Astrocyte (in vitro differentiated cells and primary cell): ENCODE data around the gene GTF2F1.

Experiments
- EZH2 ChIP-seq: IDR thresholded peaks from 2 replicates; pipeline ENCODE4 v1.6.1; 2012; ENCODE audit warnings: mild to moderate bottlenecking, low read length, inconsistent platforms; ENCODE audit not compliant: insufficient read depth
- TF ChIP-seq, protein P1 (sequence below): IDR thresholded peaks from 2 replicates; pipeline ENCODE4 v1.5.1; 2011; ENCODE audit warnings: low read depth, mild to moderate bottlenecking, inconsistent platforms, low read length, moderate library complexity; ENCODE audit not compliant: insufficient read depth

DNA sequence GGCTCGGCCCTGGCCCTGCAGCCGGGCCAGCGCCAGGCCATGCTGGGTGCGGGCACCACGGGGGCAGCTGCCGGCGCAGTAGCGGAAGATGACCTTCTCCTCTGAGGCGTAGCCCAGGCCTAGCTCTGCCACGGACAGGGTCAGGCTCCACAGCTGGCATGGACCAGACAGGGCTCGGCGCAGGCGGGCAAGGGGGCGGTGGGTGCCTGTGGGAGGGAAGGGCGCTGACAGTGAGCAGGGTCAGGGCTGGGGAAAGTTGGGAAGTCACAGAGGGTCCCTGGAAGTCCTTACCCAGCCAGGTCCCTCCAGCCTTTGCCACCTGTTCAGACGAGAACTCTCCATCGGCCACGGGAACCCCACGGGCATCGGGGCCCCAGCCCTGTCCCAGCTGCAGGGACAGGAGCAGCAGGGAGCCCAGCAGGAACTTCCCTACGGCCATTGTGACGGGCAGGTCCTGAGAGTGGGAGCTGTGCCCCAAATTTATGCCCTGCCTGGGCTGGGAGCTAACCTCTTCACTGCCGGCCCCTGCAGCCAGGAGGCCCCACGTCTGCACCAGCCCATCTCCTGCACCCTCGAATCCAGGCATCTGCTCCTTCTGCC is 17.5 kb downstream of the GTF2F1 start, which contains the start of gene PSPN:
- TF ChIP-seq, protein P1, sequence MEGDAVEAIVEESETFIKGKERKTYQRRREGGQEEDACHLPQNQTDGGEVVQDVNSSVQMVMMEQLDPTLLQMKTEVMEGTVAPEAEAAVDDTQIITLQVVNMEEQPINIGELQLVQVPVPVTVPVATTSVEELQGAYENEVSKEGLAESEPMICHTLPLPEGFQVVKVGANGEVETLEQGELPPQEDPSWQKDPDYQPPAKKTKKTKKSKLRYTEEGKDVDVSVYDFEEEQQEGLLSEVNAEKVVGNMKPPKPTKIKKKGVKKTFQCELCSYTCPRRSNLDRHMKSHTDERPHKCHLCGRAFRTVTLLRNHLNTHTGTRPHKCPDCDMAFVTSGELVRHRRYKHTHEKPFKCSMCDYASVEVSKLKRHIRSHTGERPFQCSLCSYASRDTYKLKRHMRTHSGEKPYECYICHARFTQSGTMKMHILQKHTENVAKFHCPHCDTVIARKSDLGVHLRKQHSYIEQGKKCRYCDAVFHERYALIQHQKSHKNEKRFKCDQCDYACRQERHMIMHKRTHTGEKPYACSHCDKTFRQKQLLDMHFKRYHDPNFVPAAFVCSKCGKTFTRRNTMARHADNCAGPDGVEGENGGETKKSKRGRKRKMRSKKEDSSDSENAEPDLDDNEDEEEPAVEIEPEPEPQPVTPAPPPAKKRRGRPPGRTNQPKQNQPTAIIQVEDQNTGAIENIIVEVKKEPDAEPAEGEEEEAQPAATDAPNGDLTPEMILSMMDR = no peak
- TF ChIP-seq EZH2 = no peak
